Measurements from ENCODE around the gene ABTB2.
"Not testable (repeated sequence)": the region's sequence is repeated elsewhere in the genome, so short reads cannot be mapped to it uniquely, and the experiment has no call there.

ABTB2 gene

DNA sequence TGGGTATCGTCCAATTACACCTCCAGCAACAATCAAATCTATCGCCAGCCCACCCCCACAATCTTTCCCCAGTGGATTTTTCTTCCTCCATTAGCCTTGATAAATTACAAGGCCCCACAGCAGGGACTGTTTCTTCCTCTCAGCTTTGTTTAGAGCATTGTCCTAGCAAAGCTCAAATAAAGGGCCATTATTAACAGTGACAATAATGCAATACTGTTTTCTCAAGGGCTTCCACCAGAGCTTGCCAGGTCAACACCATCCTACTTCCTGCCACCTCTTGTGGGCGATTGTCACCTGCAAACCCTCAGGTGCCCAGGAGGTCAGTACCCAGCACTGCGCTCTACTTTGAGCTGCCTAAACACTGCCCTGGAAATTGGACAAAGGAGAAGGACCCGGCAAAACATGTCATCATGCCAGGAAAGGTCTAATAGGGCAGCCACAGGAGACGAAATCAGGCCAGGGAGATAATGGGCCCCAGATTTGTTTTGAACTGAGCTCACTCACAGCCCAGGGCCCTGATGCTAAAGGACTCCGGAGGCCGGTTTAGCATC, 95.2 kb downstream of the ABTB2 start:
- DNase-seq (ENCODE audit: low read depth), result no peak

DNA sequence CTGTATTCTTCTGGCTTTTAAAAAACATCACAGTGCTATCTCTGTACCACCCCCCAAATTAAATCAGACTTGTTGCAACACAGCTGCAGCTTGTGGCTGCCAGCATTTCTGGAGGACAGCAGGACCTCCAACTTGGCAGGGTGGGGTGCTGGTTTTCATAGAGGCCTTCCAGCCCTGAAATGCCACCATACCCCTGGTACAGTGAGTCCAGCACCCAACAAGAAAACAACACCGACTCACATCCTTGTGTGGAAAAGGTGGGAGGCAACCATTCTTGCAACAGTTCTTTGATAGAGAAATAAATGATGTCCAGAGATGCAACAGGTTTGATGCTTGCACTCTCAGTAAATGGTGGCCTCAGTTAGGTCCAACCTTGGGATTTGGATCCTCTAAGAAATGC, 96.0 kb downstream of the ABTB2 start:
- no peak for DNase-seq (ENCODE audit: low read depth)

DNA sequence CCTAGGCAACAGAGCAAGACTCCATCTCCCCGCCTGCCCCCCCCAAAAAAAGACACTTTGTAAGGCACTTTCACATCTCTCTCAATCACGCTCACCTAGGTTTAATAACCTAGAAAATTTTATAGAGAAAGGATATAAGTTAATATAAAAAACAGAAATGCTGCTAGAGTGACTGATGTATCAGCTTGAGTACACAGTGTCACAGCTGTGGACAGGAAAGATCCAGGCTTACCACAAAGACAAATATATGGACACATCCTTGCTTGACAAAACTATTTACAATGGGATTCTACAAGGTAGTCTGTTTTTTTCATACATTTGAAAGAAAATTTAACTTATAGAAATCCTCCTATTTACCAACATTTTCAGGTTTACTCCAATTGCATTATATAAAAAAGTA, 96.7 kb downstream of the ABTB2 start:
- DNase-seq (ENCODE audit: low read depth), result no peak

DNA sequence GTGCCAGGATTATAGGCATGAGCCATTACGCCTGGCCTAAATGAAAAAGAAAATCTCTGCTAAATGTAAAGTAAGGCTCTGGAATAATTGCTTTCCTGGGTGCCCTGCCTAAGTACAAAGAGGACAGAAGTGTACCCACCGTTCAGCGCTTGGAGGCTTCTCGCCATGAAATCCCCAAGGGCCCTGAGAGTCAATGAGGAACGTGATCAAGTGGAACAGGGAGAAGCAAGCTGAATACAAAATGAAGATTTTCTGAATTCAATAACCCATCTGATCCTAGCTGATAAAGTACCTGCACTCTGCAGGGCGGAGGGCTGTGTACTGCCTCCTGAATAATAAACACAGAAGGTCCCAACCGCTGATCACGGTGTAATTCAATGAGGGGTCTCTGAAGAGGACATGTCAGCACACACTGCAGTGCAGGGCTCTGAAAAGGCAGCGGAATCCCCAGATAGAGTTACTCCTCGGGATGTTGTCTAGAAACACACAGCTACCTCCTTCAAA, 97.7 kb downstream of the ABTB2 start:
- DNase-seq (ENCODE audit: low read depth), result no peak

DNA sequence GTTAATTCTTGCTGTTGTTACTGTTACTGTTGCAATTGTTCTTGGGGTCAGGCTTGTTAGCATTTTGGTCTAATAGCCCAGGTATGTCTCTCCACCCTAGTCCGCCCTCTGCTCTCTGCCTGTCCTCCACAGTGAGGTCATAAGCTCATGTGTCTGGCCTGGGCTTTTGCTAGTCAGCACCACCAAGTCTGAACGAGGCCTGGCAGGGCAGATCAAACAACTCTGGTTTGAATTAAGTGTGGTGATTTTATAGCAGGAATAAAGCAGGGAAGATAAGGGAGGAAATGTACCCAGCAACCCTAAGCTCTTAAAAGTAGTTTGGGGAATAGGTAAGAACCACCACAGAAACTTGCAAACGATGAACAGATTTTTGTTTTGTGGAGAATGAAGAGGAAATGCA, 98.7 kb downstream of the ABTB2 start:
- DNase-seq (ENCODE audit: low read depth), result no peak

DNA sequence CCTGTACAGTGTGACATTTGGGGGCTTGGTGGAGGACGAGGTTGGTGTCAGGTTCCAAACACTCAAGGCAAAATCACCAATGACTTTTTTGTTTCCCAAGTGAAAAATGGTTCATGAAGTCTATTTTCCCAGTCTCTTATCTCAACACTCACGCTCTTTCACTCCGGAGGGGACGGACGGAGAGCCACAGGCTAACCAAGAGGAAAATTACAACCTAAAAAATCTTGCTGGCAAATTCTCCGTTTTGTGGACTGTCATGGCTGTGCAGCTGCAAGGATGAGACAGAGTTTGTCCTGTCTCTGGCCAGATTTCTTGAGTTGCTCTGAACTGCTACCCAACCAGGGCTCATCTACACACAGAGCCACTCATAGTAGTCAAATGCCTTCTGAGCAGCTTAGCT, 101.2 kb downstream of the ABTB2 start:
- DNase-seq (ENCODE audit: low read depth), result no peak

DNA sequence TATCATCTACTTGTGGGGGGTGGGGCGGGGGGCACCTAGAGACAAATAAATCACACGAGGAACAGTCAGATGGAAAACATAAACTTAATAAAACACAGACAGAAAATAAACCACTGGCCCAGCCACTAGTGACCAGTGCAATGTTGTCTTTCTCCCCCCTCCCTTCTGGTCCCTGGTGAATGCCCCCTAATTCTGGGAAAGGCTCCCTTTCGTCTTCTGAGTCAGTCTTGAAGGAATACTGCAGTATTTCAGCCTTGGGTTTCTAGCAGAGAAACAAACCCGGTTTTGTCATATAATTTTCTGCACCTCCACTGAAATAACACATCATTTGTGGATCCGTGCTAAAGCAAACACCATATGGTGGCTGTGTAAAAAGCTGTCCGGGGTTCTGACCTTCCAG, 101.7 kb downstream of the ABTB2 start:
- DNase-seq (ENCODE audit: low read depth), result no peak

DNA sequence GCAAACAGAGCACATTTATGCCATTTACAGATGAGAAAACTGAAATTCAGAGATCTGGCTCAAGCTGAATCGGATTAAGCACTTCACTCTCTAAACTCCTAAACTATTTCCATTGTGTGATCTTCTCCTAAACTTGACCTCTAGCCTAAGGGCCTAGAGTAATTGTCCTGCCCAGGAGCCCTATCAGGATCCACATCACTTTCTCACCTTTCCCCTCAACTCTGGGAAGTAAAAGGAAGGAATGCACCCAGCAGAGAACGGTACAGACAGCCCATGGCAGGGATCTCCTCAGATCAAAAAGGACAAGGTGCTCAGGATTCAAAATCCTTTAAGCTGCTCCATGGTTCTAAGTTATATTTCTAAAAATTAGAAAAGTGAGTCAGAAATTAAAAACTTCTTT, 102.7 kb downstream of the ABTB2 start:
- DNase-seq (ENCODE audit: low read depth), result no peak

DNA sequence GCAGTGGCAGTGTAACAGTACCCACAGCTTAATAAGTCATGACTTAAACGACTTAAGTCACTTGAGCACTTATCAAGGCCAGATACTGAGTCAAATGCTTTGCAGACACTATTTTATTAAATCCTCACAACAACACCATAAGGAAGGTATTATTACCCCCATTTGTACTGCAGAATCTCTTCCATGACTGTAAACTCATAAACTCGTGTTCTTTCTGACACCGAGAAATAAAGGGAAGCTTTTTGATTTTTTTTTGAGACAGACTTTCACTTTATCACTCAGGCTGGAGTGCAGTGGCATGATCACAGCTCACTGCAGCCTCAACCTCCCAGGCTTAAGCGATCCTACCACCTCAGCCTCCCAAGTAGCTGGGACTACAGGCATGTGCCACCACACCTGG, 103.8 kb downstream of the ABTB2 start:
- DNase-seq (ENCODE audit: low read depth), result no peak

DNA sequence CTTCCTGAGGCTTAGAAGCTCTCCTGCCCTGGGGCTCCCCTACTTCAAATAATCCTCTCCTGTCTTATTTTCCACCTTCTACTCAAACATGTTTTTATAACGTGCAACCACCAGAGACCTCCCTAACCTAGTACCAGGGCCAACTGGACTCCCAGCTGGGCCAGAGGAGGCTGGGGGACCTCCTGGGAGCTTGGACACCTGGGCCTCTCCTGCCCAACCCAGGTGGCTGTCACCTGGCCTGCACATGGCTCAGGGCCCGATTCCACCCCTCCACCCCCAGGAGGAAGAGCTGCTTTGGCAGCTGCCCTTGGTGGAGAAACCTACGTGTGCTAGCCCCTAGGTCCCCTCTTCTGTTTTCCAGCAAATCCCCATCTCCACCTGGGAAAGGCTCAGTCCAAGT, 105.2 kb downstream of the ABTB2 start:
- no peak for DNase-seq (ENCODE audit: low read depth)

DNA sequence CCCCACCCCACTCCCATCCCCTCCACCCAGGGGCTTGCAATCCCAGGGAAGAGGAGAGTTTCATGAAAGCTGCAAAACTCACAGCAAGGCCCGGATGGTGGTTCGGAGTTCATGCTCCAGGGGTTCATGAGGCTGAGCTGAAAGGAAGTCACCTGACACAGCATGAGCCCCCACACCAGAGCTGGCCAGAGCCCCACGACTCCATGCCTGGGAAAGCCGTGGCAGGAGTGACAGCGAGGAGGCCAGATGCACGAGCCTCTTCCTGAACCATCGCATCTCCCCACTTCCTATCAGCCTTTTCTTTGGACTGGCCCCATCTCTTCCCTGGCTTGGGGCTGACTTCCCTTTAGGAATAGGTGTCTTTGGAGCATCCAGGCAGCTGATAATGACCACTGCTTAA, 105.8 kb downstream of the ABTB2 start:
- DNase-seq (ENCODE audit: low read depth), result no peak

DNA sequence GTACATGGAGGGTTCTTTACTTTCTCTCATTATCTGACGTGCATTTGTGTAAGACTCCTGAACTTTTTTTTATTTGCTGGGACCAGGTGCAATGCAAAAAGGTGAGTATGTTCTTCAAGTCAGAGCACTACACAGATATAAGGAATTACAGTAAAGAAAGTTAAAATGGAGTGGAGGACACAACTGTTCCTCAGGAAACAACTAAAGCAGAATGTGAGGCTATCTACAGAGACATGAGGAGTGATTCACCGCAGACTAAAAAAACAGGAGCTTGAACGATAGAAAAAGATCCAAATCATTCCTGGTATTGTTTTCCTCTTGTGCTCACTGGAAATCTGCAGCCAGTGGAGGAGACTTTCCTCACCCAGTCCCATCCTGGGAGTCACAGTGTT, 106.2 kb downstream of the ABTB2 start:
- no peak for DNase-seq (ENCODE audit: low read depth)

DNA sequence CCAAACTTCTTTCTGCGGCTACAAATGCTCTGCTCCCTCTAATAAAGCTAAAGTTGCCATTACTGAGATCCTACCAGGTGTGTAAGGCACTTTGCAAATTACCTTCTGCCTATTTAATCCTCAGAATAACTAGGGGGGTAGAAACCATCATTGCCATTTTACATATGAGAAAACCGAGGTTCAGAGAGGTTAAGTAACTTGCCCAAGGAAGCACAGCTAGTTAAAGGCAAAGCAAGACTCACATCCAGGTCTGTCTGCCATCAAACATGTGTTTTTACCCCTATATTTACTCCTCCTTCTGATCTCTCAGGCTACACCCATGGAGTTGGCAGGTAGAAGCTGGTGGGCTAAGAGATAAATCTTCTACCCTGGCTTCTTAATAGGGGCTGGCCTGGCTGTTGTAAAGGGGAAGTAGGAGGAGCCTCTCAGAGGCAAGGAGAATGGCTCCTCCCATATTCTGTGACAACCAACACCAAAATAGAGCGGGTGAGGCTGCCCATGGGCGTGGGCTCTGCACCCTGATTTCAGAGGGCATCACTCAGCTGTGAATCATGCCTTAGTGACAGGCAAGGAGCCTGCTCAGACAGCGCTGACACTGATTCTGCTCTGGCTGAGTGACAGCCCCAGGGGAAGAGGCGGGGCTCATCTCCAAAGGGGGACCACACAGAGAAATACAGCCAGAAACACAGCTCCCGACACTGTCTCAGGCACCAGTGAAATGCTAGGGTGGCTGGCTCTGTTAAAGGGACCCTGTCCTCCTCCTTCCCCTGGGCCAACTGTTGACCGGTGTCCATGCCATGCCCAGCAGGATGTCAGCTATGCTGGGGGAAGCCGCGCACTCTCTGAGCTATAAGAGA, 106.8 kb downstream of the ABTB2 start:
- no peak for DNase-seq (ENCODE audit: low read depth)

DNA sequence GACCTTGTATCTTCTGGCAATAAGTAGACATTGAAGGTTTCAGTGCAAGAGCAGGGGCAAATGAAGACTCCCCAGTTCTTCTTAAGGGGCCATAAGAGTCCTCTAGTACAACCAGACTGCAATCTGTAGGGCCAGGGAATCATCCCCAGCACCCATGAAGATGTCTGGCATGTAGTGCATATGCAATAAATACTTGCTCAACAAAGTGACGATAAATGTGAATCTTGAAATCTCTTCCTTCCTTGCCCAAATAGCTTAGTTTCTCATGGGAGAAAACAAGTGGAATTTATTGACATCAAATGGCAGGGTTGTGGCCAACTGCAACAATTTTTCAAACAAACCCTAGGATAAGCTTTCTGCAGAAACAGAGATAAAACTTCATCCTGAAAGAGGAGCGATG, 107.6 kb downstream of the ABTB2 start:
- DNase-seq (ENCODE audit: low read depth), result no peak

DNA sequence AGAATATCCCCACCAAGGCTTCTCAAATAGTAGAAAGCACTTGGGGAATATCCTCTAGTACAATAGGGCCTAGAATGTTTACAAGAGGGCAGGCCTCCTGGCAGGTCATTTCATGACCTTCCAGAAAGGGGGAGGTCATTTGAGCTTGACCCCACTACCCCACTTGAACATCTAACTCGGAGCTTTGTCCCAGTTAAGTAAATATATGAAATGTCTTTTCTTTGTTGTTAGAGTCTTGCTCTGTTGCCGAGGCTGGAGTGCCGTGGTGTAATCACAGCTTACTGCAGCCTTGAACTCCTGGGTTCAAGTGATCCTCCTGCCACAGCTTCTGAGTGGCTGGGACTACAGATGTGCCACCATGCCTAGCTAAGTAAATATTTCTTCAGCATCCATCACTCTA, 108.4 kb downstream of the ABTB2 start:
- no peak for DNase-seq (ENCODE audit: low read depth)

DNA sequence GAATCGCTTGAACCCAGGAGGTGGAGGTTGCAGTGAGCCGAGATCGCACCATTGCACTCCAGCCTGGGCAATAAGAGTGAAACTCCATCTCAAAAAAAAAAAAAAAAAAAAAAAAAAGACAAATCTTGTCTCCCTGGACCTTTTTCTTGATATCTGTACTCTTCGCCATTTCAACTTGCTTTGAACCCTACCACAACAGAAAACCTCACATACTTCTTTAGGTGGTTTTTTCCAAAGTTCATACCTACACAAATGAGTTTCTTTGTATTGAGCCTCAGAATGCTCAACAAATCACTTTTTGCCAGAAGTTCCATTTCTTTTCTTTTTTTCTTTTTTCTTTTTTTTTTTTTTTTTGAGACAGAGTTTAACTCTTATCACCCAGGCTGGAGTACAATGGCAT, 111.3 kb downstream of the ABTB2 start:
- DNase-seq (ENCODE audit: low read depth), result not testable (repeated sequence)

DNA sequence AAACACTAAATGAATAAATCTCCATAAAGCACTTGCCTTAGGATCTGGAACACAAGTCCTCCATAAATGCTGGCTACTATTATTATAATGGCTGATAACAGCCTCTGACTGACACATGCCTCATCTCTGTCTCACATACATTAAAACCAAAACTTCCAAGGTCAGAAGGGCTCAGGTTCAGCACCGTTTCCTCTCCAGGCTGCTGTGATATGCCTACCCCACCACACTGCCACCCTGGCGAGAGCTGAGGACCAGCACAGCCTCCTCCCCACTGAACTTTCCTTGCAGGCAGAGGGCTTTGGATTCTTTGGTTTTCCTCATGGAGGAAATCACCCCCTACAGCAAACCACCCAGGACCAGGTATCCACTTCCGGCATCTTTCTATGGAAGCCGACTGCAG, 112.8 kb downstream of the ABTB2 start:
- no peak for DNase-seq (ENCODE audit: low read depth)

DNA sequence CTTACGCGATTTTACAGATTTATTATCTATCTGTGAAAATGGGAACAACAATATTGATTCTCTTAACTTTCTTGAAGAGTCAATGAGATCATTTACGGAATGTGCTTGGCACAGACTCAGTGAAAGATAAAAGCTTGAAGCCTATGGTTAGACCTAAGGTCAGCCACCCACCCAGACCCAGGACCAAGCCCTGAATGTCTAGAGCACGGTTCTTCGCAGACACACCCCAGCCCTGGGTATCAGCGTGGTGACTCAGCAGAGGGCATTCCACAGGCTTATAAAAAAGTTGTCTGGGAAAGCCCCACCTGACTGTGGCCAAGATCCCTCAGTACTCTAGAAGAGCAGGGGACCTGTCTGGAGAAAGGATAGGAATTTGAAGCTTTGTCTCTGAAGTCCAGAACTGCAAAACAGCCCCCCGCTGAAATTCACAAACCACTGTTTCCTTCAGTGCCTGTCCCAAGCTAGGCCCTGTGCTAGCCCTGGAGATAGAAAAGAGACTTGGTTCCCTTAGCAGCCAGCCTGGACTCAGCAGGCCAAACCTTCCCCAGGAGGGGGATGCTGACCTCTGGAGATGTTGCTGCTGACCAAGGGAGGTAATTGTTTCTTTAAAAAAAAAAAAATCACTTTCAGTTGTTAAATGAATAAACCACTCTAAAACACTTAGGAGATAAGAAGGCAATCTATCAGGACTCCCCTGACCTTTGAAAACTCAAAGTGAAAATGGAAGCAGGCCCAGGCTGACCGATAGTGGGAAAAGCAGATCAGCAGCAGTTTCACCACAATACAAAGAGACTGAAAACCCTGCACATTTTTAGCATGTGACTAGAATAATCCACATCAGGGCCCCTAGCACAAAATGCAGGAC, 114.0 kb downstream of the ABTB2 start:
- DNase-seq (ENCODE audit: low read depth), result peak; percentile 28

DNA sequence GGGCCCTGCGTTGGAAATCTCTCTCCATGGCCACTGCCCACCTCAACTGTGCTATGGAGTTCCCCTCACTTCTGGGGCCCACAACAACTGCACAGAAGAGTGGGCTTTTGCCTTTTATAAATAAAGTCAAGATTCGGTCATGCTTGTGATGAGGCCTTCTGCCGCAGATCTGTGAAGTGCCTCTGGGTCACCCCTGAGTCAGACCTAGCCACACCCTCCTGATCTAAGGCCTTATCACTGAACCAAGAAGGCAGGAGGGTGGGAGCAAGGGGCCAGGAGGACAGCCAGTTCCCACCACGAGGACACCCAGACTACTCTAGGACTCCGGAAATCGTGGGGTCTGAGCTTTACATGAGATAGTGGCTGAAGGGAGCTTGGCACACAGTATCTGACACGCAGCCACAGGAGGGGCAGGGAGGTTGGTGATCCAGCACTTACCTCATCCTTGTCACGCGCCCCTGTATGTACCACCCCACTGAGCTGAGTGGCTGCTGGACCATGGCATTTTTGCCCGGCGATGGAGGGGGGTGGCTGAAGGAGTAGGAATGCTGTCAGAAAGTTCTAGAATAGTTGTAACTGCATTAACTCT, 115.7 kb downstream of the ABTB2 start:
- no peak for DNase-seq (ENCODE audit: low read depth)

DNA sequence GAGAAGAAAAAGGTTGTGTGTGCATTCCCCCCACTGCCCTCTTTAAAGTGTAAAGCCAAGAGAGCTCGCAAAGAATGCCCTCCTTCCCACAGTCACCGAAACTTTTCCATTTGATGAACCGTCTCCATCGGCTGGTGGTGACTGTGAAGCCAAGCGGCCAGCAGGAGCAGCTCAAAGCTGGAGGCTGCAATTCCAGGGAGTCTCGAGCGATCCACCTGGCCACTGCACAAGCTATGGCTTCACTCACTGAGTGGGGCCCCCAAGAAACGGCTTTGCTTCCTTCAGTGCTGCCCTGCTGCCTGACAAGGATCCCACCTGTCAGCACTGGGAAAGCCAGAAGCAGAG, 117.7 kb downstream of the ABTB2 start:
- DNase-seq (ENCODE audit: low read depth), result no peak

DNA sequence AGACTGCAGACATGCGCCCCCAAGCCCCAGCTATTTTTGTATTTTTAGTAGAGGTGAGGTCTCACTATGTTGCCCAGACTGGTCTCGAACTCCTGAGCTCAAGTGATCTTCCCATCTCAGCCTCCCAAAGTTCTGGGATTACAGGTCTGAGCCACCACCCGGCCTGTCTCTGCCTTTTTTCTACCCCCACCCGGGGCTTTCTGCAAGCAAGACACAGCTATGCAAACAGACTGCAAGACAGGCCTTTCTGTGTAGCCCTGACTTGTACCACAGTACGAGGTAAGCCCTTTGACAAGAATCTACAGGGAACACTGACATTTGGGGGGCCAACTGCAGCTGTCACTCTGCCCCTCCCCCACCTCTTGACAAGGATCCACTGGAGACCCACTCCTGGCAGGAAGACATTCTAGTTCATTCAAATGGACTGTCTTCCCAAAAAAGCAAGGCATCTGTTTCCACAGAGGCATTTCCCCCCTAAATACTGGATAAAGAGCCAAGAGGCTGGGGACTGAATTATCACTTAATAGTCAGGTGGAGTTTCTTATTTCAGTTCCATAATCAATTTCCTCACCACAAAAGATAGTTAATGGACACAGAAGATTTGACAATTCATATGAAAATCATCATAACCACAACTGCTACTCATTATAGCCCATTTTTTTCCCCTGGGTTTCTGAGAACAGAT, 118.2 kb downstream of the ABTB2 start:
- no peak for DNase-seq (ENCODE audit: low read depth)

DNA sequence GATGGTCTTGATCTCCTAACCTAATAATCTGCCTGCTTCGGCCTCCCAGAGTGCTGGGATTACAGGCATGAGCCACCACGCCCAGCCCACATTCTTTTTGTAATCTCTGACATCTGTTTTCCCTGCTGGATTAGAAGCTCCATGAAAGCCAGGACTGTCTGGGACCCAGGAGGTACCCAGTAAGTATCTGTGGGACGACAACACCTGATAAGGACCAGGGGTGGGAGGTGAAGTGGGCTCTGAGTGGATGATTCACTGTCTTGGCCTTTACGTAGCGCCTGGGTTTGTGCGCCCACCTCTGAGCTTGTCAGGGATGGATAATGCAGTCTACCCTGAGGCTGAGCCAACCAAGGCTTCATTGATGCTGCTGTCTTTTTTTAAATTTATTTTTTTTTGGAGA, 118.8 kb downstream of the ABTB2 start:
- DNase-seq (ENCODE audit: low read depth), result no peak
